Stimulated activated effector memory CD8-positive, alpha-beta T cell treated with anti-CD3 and anti-CD28 coated beads, Interleukin-12 subunit alpha, Interleukin-12 subunit beta, amount 100 ng/mL, for 72 hours (primary cell): ENCODE measurements around the gene C12orf50.

Experiments
- ATAC-seq: fragments of 150-1000 bp; cut with Tn5 transposase; 2 replicates; pipeline ENCODE4 v1.10.0; 2021
- DNase-seq, 2 donors: peaks; one replicate each; pipeline ENCODE4 v3.0.0; 2021 to 2022; ENCODE audit warnings: low spot score in 2 of 2
- H3K27ac Mint-ChIP-seq: one replicate; pipeline ENCODE4 v1.8.0; 2022; ENCODE audit warnings: mild to moderate bottlenecking, mixed read lengths
- H3K36me3 Mint-ChIP-seq: one replicate; pipeline ENCODE4 v1.8.0; 2022; ENCODE audit warnings: mild to moderate bottlenecking, mixed read lengths
- H3K4me1 Mint-ChIP-seq: one replicate; pipeline ENCODE4 v1.8.0; 2022; ENCODE audit warnings: mixed read lengths
- H3K4me3 Mint-ChIP-seq: one replicate; pipeline ENCODE4 v1.8.0; 2022; ENCODE audit warnings: mild to moderate bottlenecking, mixed read lengths
- H3K9me3 Mint-ChIP-seq: one replicate; pipeline ENCODE4 v1.8.0; 2022; ENCODE audit warnings: mixed read lengths

C12orf50 gene

DNA sequence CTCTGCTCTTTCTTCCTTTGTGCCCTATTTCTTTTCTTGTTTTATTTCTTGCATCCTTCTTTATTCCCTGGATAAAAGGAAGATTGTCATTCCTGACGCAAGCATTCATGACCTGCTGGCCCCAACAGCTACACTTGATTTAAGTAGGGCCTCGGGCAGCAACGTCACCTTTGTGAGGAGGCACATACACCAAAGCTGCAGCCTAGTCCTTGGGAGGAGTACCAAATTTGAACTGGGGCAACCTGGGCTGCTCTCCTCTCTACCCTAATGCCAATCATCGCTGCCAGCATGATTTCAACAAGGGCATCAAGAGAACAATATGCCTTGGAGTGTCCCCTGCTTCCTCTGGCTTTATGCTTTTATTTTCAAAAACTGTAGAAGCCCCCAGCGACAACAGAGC, 76.4 kb downstream of the C12orf50 start:
- Mint-ChIP-seq H3K9me3 (no peaks in the 10 kb centered on the region), H3K4me3 (no peak overlapping the region), H3K27ac (no peak overlapping the region), H3K36me3 (no peaks in the 10 kb centered on the region), H3K4me1 (no peaks in the 10 kb centered on the region)
- ATAC-seq: no peak
- DNase-seq: no peak

DNA sequence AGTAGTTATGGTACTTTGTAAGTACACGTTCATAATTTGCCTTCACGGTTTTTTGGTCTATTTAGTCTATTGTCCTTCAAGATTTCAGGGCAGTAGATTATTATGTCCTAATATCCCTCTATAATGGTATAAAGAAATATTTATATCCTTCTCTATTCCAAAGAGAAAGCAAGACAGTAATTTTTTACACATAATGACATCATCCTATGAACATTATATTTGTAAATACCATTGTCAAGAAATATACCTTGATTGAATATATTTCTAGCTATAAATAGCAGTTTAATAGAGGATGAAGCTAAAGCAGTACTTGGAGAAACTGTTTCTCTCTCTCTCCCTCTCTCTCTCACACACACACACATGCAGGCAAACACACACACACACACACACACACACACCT, 77.0 kb downstream of the C12orf50 start:
- Mint-ChIP-seq H3K36me3 (no peaks in the 10 kb centered on the region), H3K27ac (no peak overlapping the region), H3K4me3 (no peak overlapping the region), H3K4me1 (no peaks in the 10 kb centered on the region), H3K9me3 (no peaks in the 10 kb centered on the region)
- DNase-seq: no peak
- ATAC-seq: no peak

DNA sequence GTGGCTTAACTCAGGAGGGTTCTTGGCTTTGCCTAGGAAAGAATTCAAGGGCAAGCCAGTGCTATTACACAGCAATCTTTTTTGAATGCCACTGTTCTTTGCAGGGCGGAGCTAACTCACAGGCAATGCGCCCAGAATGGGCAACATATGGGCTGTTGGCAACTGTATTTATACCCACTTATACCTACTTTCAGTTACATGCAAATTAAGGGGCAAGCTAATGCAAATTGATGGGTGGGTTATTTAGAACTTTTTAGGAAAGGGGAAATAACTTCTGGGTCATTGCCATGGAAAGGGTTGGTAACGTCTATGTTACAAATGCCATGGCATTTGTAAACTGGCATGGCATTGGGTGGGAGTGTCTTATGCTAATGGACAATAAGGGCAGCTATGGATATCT, 85.4 kb downstream of the C12orf50 start:
- no peak overlapping the region for H3K27ac Mint-ChIP-seq
- H3K9me3 Mint-ChIP-seq: no peaks in the 10 kb centered on the region
- H3K4me1 Mint-ChIP-seq: no peaks in the 10 kb centered on the region
- H3K4me3 Mint-ChIP-seq: no peak overlapping the region
- ATAC-seq: no peak
- no peak for DNase-seq
- no peaks in the 10 kb centered on the region for H3K36me3 Mint-ChIP-seq

DNA sequence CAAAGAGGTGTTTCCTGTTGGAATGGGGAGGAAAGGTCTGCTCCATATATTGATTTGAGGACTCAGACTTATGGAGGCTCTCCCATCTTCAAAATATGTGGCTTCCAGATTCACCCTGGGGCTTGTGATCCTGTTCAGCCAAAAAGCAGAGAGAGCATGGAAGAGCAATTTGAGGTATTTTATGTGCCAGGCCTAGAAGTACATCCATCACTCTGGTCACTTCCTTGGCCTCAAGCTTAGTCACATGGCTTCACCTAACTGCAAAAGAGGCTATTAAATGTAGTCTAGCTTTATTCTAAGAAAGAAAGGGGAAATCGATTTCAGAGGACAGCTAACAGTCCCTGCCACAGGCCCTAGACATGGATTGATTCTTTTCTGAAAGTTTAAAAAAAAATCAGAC, 86.2 kb downstream of the C12orf50 start:
- no peak overlapping the region for H3K4me3 Mint-ChIP-seq
- no peak for DNase-seq
- no peaks in the 10 kb centered on the region for H3K9me3 Mint-ChIP-seq
- H3K4me1 Mint-ChIP-seq: no peaks in the 10 kb centered on the region
- no peaks in the 10 kb centered on the region for H3K36me3 Mint-ChIP-seq
- ATAC-seq: no peak
- no peak overlapping the region for H3K27ac Mint-ChIP-seq

DNA sequence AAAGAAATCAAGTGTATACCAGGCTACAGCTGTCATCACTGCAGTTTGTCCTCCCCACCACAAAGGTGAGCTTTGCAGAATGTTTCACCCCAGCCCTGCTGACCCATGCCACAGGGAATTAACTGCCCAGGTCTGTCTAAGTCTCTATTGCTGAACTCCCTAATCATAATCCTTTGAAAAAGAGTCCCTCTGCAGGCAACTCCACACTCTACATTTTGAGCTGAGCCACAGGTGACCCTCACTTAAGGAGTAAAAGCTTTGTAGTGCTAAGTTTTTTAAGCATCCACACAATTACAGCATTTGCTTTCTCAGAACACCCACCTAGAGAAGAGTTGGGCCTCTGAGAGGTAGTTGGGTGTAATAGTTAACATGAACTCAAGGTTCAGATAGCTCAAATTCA, 90.0 kb downstream of the C12orf50 start:
- Mint-ChIP-seq H3K36me3 (no peaks in the 10 kb centered on the region), H3K9me3 (no peaks in the 10 kb centered on the region), H3K27ac (no peak overlapping the region), H3K4me3 (no peak overlapping the region), H3K4me1 (no peaks in the 10 kb centered on the region)
- ATAC-seq (no peak), DNase-seq (no peak)

DNA sequence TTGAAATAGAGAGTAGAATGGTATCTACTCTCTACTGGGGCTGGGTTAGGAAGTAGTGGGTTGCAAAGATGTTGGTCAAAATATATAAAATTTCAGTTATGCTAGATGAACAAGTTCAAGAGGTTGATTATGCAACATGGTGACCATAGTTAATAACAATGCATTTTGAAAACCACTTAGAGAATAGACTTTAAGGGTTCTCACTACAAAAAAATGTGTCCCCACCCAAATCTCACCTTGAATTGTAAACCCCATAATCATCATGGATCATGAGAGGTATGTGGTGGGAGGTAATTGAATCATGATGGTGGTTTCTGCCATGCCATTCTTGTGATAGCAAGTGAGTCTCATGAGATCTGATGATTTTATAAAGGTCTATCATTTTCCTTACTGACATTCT, 94.0 kb downstream of the C12orf50 start:
- ATAC-seq (no peak), DNase-seq (no peak)
- Mint-ChIP-seq H3K27ac (no peak overlapping the region), H3K4me1 (no peaks in the 10 kb centered on the region), H3K9me3 (no peaks in the 10 kb centered on the region), H3K4me3 (no peak overlapping the region), H3K36me3 (no peaks in the 10 kb centered on the region)

DNA sequence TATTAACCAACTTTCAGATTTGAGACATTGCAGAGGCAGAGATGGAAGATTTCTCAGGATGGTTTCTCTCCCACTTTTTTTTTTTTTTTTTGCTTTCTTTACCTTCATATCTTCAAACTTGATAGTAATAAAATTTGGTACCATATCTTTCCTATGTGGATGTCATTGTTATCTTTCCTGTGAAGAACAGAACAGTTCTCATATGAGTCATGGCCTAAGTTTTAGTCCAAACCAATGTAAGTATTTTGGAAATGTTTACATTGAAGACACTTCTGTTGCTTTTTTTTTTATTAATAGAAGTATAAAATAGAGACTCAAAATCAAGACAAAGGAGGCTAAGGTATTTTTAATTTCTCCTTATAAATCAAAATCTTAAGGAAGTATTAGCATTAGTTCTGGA, 95.2 kb downstream of the C12orf50 start:
- DNase-seq (no peak), ATAC-seq (no peak)
- Mint-ChIP-seq H3K9me3 (no peaks in the 10 kb centered on the region), H3K36me3 (no peaks in the 10 kb centered on the region), H3K4me1 (no peaks in the 10 kb centered on the region), H3K27ac (no peak overlapping the region), H3K4me3 (no peak overlapping the region)

DNA sequence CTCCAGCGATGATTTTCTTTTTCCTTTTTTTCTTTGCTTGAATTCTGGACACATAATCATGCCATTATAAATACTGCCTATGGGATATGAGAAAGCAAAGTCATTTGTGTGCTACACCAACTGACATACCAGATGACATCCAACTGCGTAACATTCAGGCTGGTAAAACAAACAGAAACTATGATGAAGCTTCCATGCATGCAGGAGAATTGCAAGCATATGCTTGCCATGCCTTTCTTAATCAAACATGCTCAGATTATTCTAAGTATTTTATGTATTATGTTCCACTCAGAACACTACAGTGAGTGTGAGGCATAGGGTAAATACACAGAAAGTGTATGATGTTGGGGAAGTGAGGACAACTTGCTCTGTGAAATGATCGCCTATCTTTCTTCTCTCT, 97.4 kb downstream of the C12orf50 start:
- no peak overlapping the region for H3K4me3 Mint-ChIP-seq
- no peak for DNase-seq
- no peaks in the 10 kb centered on the region for H3K9me3 Mint-ChIP-seq
- no peak overlapping the region for H3K27ac Mint-ChIP-seq
- ATAC-seq: no peak
- H3K4me1 Mint-ChIP-seq: no peaks in the 10 kb centered on the region
- H3K36me3 Mint-ChIP-seq: no peaks in the 10 kb centered on the region

DNA sequence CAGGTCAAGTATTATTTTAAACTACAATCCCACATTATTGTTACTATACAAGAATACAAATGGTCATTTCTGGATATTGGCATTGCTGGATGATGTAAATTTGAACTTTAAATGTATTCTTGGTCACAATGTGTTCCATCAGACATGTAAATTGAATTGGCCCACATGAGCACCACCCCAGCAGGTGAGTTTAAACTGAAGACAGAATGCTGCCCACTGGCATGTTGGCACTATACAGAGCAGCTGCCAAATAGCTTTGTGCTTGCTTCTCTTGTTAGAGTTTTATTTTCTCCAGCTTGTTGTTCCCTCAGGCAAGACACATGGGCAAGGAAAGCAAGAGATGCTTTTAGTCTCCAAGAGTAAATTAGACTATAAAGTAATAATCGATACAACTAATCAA, 98.6 kb downstream of the C12orf50 start:
- Mint-ChIP-seq H3K36me3 (no peaks in the 10 kb centered on the region), H3K4me3 (no peak overlapping the region), H3K27ac (no peak overlapping the region), H3K4me1 (no peaks in the 10 kb centered on the region), H3K9me3 (no peaks in the 10 kb centered on the region)
- ATAC-seq: no peak
- DNase-seq: no peak
